COLO829 (cell line): ENCODE measurements around the gene KLHL6.
"Not testable (repeated sequence)": the region's sequence is repeated elsewhere in the genome, so short reads cannot be mapped to it uniquely, and the experiment has no call there.

ENCODE experiments used
- DNase-seq: peaks from one replicate; pipeline ENCODE4 v3.0.0; 2012; ENCODE audit warnings: low spot score

KLHL6 gene

GRCh38 chr3:183532620-183533411 is 22.7 kb downstream of the KLHL6 start:
- no peak for DNase-seq

- DNase-seq: no peak
Measured at GRCh38 chr3:183529717-183530116, 25.8 kb downstream of the KLHL6 start.

GRCh38 chr3:183529185-183529584 is 26.3 kb downstream of the KLHL6 start:
- no peak for DNase-seq

DNA sequence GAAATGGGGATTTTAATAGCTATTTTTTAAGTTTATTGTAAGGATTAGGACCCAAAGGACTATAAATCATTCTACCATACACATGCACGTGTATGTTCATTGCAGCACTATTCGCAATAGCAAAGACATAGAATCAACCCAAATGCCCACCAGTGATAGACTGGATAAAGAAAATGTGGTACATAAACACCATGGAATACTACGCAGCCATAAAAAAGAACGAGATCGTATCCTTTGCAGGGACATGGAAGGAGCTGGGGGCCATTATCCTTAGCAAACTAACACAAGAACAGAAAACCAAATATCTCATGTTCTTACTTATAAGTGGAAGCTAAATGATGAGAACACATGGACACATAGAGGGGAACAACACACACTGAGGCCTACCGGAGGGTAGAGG is 26.7 kb downstream of the KLHL6 start:
- not testable (repeated sequence) for DNase-seq

- no peak for DNase-seq
Measured at GRCh38 chr3:183527428-183528379, 27.8 kb downstream of the KLHL6 start.

DNA sequence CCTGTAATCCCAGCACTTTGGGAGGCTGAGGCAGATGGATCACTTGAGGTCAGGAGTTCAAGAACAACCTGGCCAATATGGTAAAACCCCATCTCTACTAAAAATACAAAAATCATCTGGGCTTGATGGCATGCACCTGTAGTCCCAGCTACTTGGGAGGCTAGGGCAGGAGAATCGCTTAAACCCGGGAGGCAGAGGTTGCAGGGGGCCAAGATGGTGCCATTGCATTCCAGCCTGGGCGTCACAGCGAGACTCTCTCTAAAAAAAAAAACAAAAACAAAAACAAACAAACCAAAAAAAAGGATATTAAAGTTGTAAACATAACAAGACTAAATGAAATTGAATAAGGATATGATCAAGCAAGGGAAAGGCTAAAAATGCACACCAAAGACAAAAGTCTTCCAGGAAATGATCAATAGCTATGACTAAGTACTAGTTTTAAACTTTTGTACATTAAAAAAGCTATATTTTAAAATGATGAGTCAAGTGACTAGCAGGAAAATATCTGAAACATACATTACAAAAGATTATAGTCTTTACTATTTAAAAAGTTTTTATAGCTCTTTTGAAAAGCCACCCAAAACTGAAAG is 28.6 kb downstream of the KLHL6 start:
- no peak for DNase-seq

DNA sequence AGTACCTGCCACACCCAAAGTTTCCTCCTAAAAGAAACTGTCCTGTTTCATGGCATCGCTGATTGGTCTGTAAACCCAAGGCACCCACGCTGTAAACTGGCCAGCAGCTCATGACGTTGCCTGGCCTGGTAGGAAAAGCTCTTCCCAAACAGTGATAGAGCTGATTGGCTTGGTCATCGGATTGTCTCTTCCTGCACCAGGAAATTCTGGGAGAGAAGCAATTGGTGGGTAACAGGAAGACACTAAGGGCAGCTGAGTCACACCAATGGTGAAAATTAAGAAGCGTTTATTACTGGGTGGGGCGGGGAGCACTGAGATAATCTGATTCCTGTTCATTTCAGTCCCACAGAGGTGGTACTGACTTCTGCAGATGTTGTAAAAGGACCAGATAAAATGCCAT is 31.0 kb downstream of the KLHL6 start:
- no peak for DNase-seq

- not testable (repeated sequence) for DNase-seq
Measured at GRCh38 chr3:183520741-183521556, 34.6 kb downstream of the KLHL6 start.

DNA sequence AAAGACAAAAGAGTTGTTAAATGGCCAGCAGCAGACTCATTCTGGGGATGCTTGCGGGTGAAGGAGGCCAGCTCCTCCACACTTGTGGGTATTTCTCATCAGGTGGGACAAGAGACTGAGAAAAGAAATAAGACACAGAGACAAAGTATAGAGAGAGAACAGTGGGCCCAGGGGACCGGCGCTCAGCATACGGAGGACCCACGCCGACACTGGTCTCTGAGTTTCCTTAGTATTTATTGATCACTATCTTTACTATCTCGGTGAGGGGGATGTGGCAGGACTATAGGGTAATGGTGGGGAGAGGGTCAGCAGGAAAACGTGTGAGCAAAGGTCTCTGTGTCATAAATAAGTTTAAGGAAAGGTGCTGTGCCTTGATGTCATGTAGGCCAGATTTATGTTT is 35.2 kb downstream of the KLHL6 start:
- DNase-seq: not testable (repeated sequence)

DNA sequence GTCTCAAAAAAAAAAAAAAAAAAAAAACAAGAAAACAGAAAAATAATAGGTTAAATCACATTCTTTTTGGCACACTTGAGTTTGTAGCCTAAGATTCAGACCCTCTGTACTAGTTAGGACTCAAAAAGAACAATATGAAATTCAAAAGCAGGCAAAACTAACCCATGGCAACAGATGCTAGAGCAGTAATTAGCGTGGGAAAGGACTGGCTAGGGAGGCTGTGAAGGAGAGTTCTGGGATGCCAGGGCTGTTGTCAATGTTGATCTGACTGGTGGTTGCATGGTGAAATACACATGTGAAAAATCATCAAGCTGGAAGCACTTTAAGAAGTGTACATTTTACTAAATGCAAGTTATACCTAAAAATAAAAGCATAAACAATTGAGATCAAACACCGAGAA is 35.6 kb downstream of the KLHL6 start:
- DNase-seq: no peak

DNA sequence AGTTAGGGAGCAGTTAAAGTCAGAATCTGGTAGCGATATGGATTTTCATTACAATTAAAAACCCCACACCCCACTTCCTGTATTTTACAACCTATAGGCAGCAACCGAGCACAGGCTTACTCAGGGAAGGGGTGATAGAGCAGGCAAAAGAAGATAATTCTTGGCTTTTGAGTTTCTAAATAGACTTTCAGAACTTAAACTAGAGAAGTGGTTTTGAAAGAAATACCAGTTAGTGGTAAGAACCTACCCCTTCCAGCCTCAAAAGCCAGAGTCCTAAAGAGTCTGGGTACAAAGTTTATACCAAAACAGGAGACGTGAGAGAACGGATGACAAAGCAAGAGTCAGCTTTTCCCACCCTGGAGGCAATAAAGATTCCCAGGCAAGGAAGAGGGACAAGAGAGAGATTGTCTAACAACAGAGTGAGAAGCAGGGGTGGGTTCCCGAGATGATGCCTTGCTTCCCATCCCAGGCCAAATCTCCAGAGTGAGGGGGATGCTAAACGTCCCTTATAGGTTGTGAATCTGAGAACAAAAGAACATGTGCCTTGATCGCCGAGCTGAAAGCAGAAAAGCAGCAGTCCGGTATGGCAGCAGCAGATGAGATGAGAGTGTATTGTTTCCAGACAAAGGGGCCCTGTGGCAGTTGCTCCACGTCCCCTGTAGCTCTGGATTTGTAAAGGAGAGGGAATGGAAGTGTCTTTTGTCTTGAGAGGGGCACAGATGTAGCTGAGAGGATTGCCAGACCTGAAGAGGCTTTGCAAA is 36.8 kb downstream of the KLHL6 start:
- peak; percentile 56 for DNase-seq

DNA sequence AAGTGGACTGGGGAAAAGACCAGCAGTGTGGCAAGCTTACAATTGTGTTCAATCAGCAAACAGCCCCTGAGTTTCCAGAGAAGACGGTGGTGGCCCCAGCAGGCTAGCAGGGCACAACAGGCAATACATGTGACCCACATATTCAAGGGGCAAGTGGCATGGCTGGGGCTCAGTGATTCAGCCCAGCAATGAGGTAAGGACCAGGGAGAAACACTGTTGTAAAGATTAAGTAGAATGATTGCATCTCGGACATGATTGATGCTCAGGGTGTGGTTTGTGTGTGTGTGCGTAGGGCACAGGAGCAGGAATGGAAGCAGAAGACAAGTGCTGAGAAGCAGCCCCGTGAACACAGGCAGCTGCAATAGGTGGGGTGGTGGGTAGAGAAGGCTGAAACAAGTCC is 37.9 kb downstream of the KLHL6 start:
- no peak for DNase-seq

DNA sequence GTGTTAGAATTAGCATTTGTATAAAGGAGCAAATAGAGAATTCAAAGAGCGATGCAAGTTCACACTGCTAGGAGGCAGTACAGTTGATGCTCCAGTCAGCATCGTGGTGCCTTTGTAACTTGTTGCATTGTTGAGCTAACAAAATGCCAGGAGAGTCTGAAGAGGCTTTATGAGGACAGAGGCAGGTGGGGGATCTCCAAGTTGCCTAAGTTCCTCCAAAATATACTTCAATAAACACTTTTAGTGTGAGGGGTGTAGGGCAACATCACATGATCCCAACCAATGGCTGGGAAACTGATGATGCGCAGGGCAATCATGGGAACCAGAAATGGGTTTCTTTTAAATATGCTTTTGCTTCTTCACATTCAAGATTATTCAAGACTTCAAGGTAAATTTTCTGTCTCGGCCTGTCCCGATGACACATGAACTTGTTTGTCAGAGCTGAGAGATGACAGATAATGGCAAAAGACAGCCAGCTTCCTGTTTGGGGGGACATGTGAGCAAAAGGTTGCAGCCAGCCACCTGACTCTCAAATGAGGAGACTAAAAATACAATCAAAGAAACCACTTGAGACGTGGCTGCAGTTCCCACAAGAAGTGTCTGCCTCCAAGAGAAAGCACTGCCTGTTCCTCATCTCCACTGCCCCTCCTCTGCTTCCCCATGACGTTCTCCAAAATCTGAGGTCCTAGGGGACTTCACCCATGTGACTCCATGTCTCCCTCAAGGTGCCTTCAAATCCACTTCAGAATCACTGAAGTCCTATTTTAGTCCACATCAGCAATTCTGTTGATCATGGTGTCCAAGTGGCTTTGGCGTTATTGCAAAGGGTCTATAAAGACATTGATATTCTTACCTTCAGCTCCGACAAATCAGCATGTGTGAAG is 39.3 kb downstream of the KLHL6 start:
- no peak for DNase-seq

- DNase-seq: no peak
Measured at GRCh38 chr3:183514021-183514420, 41.5 kb downstream of the KLHL6 start.

DNA sequence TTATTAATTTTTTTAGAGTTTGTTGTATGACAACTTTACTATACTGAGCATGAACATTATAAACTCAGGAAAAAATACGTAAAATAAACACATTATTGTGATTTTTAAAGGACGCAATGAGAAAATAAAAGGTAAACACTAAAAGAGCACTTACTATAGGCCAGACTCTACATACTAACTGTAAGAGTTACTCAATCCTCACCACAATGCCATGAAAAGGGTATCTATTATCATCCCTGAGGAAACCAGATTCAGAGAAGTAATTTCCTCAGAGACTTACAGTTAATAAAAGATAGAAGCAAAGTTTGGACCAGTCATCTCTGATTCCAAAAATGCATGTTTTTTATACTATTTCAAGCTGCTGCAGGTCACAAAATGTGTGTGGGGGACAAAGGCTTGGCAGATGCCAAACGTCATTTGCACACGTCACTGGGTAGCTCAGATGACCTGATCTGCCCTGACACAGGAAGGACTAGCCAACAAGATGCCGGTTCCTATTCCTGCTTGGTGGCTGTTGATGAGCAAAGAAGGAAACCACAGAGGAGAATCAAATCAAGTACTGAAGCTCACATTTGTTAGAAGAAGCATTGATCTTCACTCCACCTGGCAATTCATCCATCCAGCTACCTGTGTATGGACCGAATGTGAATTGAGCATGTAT is 42.3 kb downstream of the KLHL6 start:
- DNase-seq: no peak

- DNase-seq: not testable (repeated sequence)
Measured at GRCh38 chr3:183511286-183512131, 44.0 kb downstream of the KLHL6 start.

DNA sequence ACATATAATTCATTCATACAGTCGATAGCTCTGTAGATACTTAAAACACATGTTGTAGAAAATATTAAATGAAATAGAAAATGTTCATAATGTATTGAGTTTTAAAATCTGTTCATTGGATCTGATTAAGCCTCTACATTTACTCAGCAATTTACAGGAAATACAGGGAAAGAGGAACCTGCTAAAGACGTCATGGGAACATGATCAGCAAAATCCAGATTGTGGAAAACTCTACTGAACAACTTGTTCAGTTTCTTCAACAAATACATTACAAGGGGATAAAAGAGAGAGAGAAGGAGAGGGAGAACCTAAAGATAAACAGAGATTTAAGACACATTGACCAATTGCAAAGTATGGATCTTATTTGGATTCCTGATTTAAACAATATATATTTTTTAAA is 46.7 kb downstream of the KLHL6 start:
- DNase-seq: no peak

- no peak for DNase-seq
Measured at GRCh38 chr3:183507551-183507950, 48.0 kb downstream of the KLHL6 start.
